Epithelial cell of esophagus (primary cell): ENCODE data around the gene DDX18.
A peak's percentile ranks its signal among the peaks of the same experiment; 100 is the strongest.

Experiments used
- DNase-seq: peaks from one replicate; pipeline ENCODE4 v3.0.0; 2010; ENCODE audit warnings: low read depth
- H3K4me3 ChIP-seq: 2 replicates; pipeline ENCODE4 v1.5.1; 2011; ENCODE audit warnings: mild to moderate bottlenecking, low read length, control low read depth
- CTCF ChIP-seq: IDR thresholded peaks from 2 replicates; pipeline ENCODE4 v1.5.1; 2011; ENCODE audit warnings: low read depth, mild to moderate bottlenecking, low read length, control low read depth, inconsistent platforms; ENCODE audit not compliant: insufficient read depth; ENCODE audit errors: missing control alignments

DDX18 gene

GRCh38 chr2:117814417-117815264 is at the start of gene DDX18:
TSS of gene DDX18 (plus strand) at chr2:117814691. CDS start at chr2:117814778, 87 bp downstream.
- TF ChIP-seq CTCF: peak; percentile 100
- DNase-seq: peak; percentile 98
- H3K4me3 ChIP-seq: peak within 1 kb of the TSS; percentile 98

GRCh38 chr2:117770730-117771129 is 43.8 kb upstream of the DDX18 start:
- DNase-seq: no peak
- no peak overlapping the region for H3K4me3 ChIP-seq
- TF ChIP-seq CTCF: no peak

GRCh38 chr2:117771969-117772630 is 42.4 kb upstream of the DDX18 start:
- peak; percentile 42 for TF ChIP-seq CTCF
- peak; percentile 40 for DNase-seq
- H3K4me3 ChIP-seq: no peak overlapping the region

- H3K4me3 ChIP-seq: no peak overlapping the region
- peak; percentile 63 for DNase-seq
- no peak for TF ChIP-seq CTCF
Observed at GRCh38 chr2:117774716-117775115, 39.8 kb upstream of the DDX18 start.

- H3K4me3 ChIP-seq: no peak overlapping the region
- TF ChIP-seq CTCF: no peak
- peak; percentile 14 for DNase-seq
Observed at GRCh38 chr2:117775703-117776219, 38.7 kb upstream of the DDX18 start.

- DNase-seq: no peak
- no peak for TF ChIP-seq CTCF
- H3K4me3 ChIP-seq: no peak overlapping the region
Observed at GRCh38 chr2:117776888-117777287, 37.6 kb upstream of the DDX18 start.
